ENCODE measurements around the gene NAA15.
"Not testable (repeated sequence)": the region's sequence is repeated elsewhere in the genome, so short reads cannot be mapped to it uniquely, and the experiment has no call there.

NAA15 gene

DNA sequence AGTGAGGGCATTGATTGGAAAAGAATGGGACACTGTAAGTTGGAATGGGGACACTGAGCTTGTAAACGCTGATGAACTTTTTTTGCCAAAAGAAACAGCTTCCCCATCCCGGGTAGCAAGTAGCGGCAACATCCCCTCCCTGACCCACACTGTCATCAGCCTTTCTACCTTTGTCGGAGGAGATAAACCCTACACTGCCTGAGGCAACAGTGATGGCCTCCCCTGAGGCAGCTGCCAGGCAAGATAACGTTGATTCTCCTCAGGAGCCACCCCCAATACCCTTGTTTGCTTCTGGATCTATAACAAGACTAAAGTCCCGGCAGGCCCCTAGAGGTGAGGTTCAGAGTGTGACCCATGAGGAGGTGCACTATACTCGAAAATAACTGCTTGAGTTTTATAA lies 142.4 kb downstream of the NAA15 start:
- in situ Hi-C loops (cut with MboI; ENCODE audit: low sequenced_read_pairs), result no loop called here

DNA sequence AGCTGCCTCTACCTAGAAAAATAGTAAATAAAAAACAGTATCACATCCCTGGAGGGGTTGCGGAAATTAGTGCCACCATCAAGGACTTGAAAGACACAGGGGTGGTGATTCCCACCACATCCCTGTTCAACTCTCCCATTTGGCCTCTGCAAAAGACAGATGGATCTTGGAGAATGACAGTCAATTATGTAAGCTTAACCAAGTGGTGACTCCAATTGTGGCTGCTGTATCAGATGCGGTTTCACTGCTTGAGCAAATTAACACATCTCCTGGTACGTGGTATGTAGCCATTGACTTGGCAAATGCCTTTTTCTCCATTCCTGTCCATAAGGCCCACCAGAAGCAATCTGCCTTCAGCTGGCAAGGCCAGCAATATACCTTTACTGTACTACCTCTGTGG lies 143.6 kb downstream of the NAA15 start:
- in situ Hi-C loops (cut with MboI; ENCODE audit: low sequenced_read_pairs), result not testable (repeated sequence)

DNA sequence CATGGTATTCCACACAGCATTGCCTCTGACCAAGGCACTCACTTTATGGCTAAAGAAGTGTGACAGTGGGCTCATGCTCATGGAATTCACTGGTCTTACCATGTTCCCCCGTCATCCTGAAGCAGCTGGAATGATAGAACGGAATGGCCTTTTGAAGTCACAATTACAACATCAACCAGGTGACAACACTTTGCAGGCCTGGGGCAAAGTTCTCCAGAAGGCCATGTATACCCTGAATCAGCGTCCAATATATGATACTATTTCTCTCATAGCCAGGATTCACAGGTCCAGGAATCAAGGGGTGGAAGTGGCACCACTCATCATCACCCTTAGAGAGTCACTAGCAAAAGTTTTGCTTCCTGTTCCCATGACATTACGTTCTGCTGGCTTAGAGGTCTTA lies 145.8 kb downstream of the NAA15 start:
- in situ Hi-C loops (cut with MboI; ENCODE audit: low sequenced_read_pairs), result not testable (repeated sequence)

- in situ Hi-C loops (cut with MboI; ENCODE audit: low sequenced_read_pairs), result no loop called here
Observed at GRCh38 chr4:139450586-139450985, 149.3 kb downstream of the NAA15 start.

DNA sequence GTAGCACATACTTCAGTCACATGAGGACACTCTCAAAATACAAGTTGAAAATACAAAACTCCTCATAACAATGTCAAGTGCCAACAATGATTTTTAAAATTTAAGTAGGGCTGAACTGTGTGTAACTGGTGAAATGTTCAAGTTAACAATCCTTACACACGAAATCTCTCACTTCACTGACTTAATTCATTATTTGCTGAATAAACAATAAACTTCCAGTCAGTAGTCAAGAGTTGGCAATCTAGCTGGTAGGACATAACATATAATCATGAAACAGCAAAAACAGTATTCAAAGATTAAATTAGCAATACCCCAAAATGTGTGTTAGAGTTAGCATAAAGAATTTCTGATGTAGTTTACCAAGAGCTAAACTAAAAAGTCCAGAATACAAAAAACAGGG lies 150.7 kb downstream of the NAA15 start:
- in situ Hi-C loops (cut with MboI; ENCODE audit: low sequenced_read_pairs), result no loop called here

GRCh38 chr4:139453041-139453370 lies 151.7 kb downstream of the NAA15 start:
- in situ Hi-C loops (cut with MboI; ENCODE audit: low sequenced_read_pairs), result no loop called here

DNA sequence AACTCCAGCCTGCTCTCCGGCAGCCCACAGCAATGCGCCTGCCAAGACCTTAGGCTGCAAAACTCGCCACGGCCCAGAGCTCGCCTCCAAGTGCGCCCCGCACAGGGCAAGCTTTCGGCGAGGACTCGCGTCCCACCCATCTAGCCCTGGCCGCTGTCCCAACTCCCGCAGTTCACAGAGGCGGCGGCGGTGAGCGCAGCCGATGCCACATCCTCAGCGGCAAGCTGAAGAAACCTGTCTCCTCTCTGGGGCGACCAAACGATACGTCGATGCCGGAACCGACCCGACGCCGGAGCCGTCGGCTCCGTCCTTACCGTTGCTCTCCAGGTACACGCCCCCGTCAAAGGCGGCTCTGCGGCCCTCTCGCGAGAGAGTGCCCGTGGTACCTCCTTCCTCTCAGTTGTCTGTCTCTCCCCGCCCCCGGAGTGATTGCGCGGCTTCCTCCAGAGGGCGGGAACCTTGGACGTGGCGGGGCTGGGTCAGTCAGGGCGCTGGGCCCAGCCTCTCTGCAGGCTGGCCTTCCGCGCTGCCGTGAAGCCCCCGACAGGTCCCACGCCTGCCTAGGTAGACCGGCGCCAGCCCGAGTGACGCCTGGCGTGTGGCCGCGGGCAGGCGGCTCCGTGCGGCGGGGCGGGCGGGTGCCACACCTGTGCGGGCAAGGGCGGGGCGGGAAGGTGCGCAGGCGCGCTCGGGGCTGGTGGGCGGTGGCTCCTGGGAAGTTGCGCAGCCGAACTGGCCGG lies 152.2 kb downstream of the NAA15 start:
- in situ Hi-C loops (cut with MboI; ENCODE audit: low sequenced_read_pairs), result no loop called here

- in situ Hi-C loops (cut with MboI; ENCODE audit: low sequenced_read_pairs), result no loop called here
Observed at GRCh38 chr4:139454111-139455045, 153.1 kb downstream of the NAA15 start, which contains the start of gene RAB33B. TSS of gene RAB33B (plus strand) at chr4:139454121. CDS start at chr4:139454196, 75 bp downstream.

DNA sequence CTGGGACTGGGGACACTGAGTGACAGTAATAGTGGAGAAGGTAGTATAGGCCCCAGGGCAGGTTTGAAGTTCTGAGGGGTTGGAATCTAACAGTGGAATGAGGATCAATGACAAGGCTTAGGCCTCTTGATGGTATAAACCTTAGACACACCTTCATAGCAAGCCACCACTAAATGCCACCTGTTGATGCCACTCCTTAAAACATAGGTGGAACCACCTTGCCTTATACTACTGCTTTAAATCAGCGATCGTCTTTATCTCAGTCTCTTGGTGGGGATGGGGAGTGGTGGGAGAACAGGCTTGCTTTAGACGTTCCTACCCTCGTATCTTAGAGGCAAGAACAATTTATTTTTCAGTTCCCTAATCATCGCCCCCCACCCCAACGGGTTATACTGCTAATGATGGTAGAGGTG lies 153.8 kb downstream of the NAA15 start:
- in situ Hi-C loops (cut with MboI; ENCODE audit: low sequenced_read_pairs), result no loop called here

DNA sequence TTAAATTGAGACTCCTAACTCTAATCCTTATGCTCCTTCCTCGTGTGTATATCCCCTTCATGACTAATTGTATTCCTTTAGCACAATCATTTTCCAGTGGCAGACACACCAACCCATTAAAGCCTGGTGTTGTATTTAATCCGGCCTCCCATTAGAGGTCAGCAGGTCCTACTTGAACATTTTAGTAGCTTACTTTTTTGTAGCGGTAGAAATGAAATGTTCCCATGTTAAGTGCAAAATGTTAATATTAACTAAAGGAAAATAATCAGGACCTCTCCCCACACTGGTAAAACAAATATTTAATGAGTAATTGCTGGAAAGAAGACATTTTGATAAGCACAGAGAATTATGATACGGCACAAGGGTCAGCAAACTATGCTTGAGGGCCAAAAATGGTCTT lies 156.0 kb downstream of the NAA15 start:
- in situ Hi-C loops (cut with MboI; ENCODE audit: low sequenced_read_pairs), result no loop called here

DNA sequence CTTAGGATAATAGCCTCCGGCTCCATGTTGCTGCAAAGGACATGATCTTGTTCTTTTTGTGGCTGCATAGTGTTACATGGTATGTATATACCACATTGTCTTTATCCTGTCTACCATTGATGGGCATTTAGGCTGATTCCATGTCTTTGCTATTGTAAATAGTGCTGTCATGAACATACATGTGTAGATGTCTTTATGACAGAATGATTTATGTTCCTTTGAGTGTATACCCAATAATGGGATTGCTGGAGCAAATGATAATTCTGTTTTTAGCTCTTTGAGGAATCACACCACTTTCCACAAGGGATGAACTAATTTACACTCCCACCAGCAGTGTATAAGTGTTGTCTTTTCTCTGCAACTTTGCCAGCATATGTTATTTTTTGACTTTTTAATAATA lies 157.2 kb downstream of the NAA15 start:
- in situ Hi-C loops (cut with MboI; ENCODE audit: low sequenced_read_pairs), result no loop called here

- in situ Hi-C loops (cut with MboI; ENCODE audit: low sequenced_read_pairs), result no loop called here
Observed at GRCh38 chr4:139458999-139459398, 157.7 kb downstream of the NAA15 start.

DNA sequence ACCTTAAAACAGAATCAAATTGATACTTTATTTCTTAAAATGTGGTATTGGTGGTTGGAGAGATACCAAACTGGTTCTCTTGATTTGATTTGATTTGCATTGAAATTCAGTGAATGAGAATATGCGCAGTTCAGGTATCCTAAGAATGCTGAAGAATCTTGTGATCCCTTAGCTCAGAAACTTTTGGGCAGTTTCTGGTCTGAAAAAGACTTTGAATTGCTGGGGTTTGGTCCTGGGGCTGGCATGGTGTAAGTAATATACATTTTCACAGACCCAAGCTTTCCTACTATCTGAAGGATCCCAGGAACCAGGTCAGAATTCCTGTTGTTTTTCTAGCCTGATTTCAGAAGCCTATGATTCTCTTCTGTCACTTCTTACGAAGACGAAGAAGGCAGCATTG lies 159.3 kb downstream of the NAA15 start:
- in situ Hi-C loops (cut with MboI; ENCODE audit: low sequenced_read_pairs), result no loop called here

DNA sequence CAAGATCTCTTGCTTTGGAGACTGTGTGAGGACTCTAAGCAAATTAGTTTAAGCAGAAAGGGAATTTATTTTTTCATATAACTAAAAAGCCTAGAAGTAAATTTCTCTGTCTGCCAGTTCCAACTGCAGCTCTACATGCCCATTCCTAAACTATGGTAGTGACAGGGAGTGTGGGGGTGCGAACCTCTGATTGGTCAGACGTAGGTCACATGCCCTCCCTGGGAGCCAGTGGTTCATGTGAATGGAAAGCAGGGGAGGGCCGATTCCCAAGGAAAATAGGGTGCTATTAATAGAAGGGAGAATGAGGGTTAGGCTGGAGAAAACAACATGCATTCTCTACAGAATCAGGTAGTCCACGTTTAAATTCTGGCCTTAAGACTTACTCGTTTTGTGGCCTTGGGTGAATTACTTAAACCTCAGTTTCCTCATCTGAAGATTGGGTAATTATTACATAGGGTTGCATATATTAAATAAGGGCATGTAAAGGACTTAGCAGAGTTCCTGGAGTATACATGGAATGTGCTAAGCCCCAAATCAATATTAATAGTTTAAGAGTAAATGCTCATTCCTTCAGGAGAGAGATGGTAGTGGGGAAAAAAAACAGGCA lies 159.8 kb downstream of the NAA15 start:
- in situ Hi-C loops (cut with MboI; ENCODE audit: low sequenced_read_pairs), result no loop called here

GRCh38 chr4:139464512-139464911 lies 163.2 kb downstream of the NAA15 start:
- in situ Hi-C loops (cut with MboI; ENCODE audit: low sequenced_read_pairs), result not testable (repeated sequence)

- in situ Hi-C loops (cut with MboI; ENCODE audit: low sequenced_read_pairs), result no loop called here
Observed at GRCh38 chr4:139465922-139466321, 164.6 kb downstream of the NAA15 start.

DNA sequence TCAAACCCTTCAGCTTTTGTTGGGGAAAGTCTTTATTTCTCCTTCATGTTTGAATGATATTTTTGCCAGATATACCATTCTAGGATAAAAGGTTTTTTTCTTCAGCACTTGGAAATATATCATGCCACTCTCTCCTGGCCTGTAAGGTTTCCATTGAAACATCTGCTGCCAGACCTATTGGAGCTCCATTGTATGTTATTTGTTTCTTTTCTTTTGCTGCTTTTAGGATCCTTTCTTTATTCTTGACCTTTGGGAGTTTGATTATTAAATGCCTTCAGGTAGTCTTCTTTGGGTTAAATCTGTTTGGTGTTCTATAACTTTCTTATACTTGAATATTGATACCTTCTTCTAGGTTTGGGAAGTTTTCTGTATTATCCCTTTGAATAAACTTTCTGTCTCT lies 167.5 kb downstream of the NAA15 start:
- in situ Hi-C loops (cut with MboI; ENCODE audit: low sequenced_read_pairs), result not testable (repeated sequence)

GRCh38 chr4:139469216-139469615 lies 167.9 kb downstream of the NAA15 start:
- in situ Hi-C loops (cut with MboI; ENCODE audit: low sequenced_read_pairs), result no loop called here

Data from HL-60/S4 (cell line).